ENCODE data around the gene ZFYVE26.
A peak's percentile ranks its signal among the peaks of the same experiment; 100 is the strongest.

The ZFYVE26 gene

GRCh38 chr14:67815573-67816225 is 691 bp downstream of the ZFYVE26 start:
- DNase-seq, result peak in 1 of 2 experiments; percentile 35

GRCh38 chr14:67814821-67815220 is 1.6 kb downstream of the ZFYVE26 start:
- DNase-seq, result no peak

GRCh38 chr14:67806246-67806645 is 10.1 kb downstream of the ZFYVE26 start:
- no peak for DNase-seq

- DNase-seq, result no peak
These were observed 15.6 kb downstream of the ZFYVE26 start for GRCh38 chr14:67800743-67801142.

GRCh38 chr14:67798731-67799130 is 17.7 kb downstream of the ZFYVE26 start:
- no peak for DNase-seq

- no peak for DNase-seq
These were observed 28.7 kb downstream of the ZFYVE26 start for GRCh38 chr14:67787673-67788072.

- DNase-seq, result no peak
These were observed 30.9 kb downstream of the ZFYVE26 start for GRCh38 chr14:67785270-67786109.

- no peak for DNase-seq
These were observed 32.1 kb downstream of the ZFYVE26 start for GRCh38 chr14:67784244-67784823.

GRCh38 chr14:67782090-67782489 is 34.3 kb downstream of the ZFYVE26 start:
- no peak for DNase-seq

- DNase-seq, result no peak
These were observed 37.6 kb downstream of the ZFYVE26 start for GRCh38 chr14:67778792-67779191.

GRCh38 chr14:67776653-67777322 is 39.6 kb downstream of the ZFYVE26 start:
- no peak for DNase-seq

GRCh38 chr14:67773844-67774377 is 42.5 kb downstream of the ZFYVE26 start:
- no peak for DNase-seq

- DNase-seq, result no peak
These were observed 48.2 kb downstream of the ZFYVE26 start for GRCh38 chr14:67768219-67768618.

- no peak for DNase-seq
These were observed 50.2 kb downstream of the ZFYVE26 start for GRCh38 chr14:67766035-67766680.

GRCh38 chr14:67765192-67765834 is 51.1 kb downstream of the ZFYVE26 start:
- DNase-seq, result no peak

- no peak for DNase-seq
These were observed 51.9 kb downstream of the ZFYVE26 start for GRCh38 chr14:67764496-67764895.

- no peak for DNase-seq
These were observed 53.1 kb downstream of the ZFYVE26 start for GRCh38 chr14:67763158-67763822.

GRCh38 chr14:67762051-67762450 is 54.3 kb downstream of the ZFYVE26 start:
- no peak for DNase-seq

- no peak for DNase-seq
These were observed 56.5 kb downstream of the ZFYVE26 start for GRCh38 chr14:67759916-67760315.

- no peak for DNase-seq
These were observed 59.2 kb downstream of the ZFYVE26 start for GRCh38 chr14:67757175-67757574.

GRCh38 chr14:67756496-67756895 is 59.9 kb downstream of the ZFYVE26 start:
- DNase-seq, result no peak

All from NCI-H524 (cell line).